HG02870 (cell line): Measurements from ENCODE around the gene CRPPA.
"Not testable (repeated sequence)": the region's sequence is repeated elsewhere in the genome, so short reads cannot be mapped to it uniquely, and the experiment has no call there.

ENCODE experiments used
- ATAC-seq: cut with Tn5 transposase; IDR thresholded peaks from one replicate; pipeline ENCODE4 v1.9.1; 2021; ENCODE audit warnings: mild to moderate bottlenecking, moderate library complexity; ENCODE audit not compliant: unreplicated experiment

CRPPA gene

GRCh38 chr7:16398146-16399017, 23.0 kb downstream of the CRPPA start:
- ATAC-seq, result no peak

DNA sequence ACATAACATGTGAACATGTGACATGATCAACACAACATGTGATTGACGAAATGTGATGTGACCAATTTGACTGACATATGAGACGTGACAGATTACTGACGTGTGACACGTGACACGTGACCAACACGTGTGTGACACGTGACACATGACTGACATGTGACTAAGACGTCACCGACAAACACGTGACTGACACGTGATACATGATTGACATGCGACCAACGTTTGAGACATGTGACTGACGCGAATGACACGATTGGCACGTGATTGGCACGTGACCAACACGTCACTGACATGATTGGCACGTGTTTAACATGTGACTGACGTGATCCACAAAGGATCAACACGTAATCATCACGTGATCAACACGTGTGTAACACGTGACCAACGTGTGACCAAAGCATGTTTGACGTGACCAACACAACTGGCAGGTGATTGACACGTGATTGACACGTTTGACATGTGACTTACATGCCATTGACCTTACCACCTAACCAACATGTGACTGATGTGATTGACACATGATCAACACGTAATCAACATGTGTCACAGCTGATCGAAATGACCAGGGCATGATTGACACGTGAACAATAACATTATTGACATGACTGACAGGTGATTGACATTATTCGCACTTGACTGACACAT, 23.7 kb downstream of the CRPPA start:
- ATAC-seq, result no peak

DNA sequence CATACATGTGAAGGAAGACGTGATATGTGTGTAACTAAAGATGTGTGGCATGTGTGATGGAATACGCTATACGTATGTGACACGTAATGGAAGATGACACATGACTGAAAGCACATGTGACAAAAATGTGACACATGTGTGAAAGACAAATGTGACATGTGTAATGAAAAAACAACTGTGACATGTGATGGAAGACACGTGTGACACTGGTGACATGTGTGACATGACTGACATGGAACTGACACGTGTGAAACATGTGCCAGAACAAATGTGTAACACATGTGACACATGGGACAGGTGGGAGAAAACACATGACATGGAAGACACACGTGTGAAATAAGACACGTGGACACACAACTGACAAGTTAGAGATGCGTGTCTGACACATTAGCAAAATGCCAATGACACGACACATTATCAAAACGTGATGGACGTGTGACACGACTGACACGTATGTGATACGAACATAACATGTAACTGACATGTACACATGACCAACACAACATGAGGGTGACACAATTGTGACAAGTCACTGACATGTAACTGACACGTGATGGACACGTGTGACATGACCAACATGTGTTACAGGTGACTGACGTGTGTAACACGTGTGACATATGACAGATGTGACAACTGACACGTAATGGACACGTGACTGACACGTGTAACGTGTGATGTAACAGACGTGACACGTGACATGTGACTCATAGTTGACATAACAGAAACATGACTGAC, 24.4 kb downstream of the CRPPA start:
- no peak for ATAC-seq

DNA sequence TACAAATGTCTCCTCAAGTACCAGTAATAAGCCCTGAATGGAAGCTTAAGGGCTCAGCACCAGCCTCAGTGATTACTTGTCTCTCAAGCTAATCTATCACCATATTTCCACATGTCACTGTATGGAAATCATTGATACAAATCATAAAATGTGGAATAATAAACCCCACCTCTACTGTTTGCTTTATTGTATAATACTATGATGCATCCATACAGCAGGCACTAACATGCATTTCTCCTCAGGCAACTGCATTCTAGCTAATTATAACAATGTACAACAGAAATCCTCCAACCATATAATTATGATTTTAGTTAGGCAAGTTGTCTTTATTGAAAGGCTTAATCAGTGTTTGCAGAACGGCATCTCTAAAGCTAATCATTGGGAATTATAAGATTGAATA, 26.2 kb downstream of the CRPPA start:
- ATAC-seq, result no peak

- no peak for ATAC-seq
Measured at GRCh38 chr7:16393862-16394422, 27.4 kb downstream of the CRPPA start.

DNA sequence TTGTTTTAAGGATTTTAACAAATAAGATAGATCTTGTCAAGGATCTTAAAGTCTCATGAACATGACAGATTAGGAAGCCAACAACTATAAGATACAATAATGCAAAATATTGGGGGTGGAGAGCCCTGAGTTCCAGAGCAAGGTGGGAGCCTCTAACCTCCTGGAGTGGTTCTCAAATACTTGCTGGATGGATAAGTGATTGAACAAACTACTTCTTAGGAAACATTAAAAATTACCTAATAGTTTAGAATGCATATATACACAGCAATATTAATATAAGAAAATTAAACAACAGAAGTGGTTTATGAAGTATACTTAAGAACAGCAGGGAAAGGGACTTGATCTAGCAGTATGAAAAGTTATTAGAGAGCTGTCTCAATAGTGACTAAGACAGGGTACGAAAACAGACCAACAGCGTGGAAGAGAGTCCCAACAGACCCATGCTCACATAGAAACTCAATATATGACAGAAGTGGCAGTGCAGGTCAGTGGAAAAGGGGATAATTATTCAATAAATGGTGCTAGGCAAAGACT, 28.3 kb downstream of the CRPPA start:
- no peak for ATAC-seq

DNA sequence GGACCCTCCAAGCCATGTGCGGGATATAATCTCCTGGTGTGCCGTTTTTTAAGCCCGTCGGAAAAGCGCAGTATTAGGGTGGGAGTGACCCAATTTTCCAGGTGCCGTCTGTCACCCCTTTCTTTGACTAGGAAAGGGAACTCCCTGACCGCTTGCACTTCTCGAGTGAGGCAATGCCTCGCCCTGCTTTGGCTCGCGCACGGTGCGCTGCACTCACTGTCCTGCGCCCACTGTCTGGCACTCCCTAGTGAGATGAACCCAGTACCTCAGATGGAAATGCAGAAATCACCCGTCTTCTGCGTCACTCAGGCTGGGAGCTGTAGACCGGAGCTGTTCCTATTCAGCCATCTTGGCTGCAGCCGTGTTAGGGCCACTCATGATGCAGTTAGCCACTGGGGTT, 37.6 kb downstream of the CRPPA start:
- ATAC-seq, result not testable (repeated sequence)

DNA sequence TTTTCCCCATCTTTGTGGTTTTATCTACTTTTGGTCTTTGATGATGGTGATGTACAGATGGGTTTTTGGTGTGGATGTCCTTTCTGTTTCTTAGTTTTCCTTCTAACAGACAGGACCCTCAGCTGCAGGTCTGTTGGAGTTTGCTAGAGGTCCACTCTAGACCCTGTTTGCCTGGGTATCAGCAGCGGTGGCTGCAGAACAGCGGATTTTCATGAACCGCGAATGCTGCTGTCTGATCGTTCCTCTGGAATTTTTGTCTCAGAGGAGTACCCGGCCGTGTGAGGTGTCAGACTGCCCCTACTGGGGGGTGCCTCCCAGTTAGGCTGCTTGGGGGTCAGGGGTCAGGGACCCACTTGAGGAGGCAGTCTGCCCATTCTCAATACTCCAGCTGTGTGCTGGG, 38.2 kb downstream of the CRPPA start:
- ATAC-seq, result not testable (repeated sequence)
